Suppressor macrophage treated with lipopolysaccharide for 1 hour (primary cell): Measurements from ENCODE around the gene ADCY9.
"Not testable (repeated sequence)": the region's sequence is repeated elsewhere in the genome, so short reads cannot be mapped to it uniquely, and the experiment has no call there.

Source experiments
- DNase-seq, 3 donors: peaks; one replicate each; pipeline ENCODE4 v3.0.0-alpha.2; 2020 to 2022

The ADCY9 gene

DNA sequence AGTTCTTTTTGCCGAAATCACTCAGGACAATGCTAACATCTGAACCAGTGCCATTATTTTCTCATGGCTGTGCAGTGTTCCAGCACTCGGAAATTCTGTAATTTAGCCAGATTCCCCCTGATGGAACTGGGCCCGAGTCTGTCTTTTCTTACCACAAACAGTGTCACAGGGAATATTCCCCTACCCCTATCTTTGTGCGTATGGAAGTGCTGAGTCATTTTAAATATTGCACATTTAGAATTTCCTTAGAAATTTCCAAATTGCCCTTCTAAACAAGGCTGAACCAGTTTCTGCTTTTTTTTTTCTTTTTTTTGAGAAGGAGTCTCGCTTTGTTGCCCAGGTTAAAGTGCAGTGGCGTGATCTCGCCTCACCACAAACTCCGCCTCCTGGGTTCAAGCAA lies 147.7 kb downstream of the ADCY9 start:
- peak; percentile 87 to 98 (median 96) for DNase-seq

GRCh38 chr16:3966681-3967080 lies 149.6 kb downstream of the ADCY9 start:
- no peak for DNase-seq

DNA sequence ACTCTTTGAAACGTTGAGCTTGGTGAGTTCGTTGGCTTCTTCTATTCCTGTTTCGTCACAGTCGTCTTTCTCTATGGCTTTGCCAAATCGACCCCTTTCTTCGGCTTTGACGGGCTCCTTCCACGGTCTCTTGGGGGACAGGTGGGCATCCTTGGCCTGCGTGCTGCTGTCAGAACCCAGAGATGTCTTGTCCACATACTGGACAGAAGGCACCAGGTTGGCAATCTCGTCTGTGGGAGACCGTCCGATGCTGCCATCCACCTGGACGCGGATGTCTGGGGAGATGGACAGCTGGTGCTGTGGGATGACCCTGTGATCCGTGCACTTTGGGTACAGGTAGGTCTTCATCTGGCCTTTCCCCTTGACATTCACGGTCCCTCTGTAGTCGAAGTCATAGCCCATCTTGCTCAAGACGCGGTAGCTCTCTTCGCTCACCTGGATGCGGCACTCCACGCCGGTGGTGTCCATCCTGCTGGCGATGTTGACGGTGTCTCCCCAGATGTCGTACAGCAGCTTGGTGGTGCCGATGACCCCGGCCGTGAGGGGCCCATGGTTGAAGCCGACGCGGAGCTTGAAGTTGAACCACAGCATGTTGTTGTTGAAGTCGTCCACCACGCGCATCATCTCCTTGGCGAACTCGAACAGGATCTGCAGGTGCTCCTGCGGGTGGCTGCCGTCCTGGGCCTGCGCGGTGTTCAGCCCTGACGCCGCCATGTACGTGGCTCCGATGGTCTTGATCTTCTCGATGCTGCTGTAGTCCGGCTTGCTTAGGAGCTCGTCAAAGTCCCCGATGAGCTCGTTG lies 150.3 kb downstream of the ADCY9 start:
- DNase-seq = no peak

DNA sequence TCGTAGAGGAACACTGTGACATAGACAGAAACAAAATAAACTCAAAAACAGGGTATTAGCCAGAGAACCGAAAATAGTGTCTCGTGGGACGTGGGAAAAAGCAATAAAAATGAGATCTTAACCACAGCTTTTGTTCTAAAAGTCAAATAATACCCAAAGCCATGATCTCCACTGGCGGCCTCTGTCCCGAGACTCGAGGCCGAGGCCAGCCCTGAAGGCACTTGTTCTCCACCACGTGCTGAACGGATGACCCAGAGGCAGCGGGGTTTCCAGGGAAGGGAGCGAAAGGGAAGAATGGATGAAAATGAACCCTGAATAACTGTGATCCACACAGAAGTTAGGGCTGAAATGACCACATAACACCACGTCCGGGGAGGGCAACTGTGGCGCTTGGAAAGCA lies 150.9 kb downstream of the ADCY9 start:
- DNase-seq = no peak

DNA sequence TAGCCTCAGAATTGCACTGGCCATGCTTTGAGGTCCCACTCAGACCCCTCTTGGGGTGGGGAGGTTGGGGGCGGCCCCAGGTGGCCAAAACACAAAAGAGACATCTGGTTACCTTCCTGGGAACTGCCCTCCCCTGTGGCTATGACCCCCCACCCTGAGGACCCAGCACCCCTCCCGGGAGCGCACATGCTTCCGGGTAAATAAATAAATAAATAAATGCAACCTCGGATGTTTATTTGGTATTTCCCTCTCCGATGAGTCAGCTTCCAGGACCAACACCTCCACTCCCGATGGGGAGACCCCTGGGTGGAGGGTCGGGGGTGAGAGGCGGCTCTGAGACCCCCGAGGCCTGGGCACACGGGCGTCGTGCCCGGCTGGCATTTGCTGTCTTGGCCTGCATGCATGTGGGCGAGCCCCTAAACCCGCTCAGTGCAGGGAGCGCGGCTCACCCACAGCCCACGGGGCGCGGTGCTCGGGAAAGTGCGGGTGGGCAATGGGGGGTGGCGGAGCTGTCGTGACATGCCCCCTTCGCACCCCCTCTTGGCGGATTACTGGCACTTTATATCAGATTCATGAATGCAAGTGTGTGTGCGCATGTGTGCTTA lies 151.5 kb downstream of the ADCY9 start:
- no peak for DNase-seq

GRCh38 chr16:3963886-3964685 lies 152.2 kb downstream of the ADCY9 start:
- DNase-seq = no peak

DNA sequence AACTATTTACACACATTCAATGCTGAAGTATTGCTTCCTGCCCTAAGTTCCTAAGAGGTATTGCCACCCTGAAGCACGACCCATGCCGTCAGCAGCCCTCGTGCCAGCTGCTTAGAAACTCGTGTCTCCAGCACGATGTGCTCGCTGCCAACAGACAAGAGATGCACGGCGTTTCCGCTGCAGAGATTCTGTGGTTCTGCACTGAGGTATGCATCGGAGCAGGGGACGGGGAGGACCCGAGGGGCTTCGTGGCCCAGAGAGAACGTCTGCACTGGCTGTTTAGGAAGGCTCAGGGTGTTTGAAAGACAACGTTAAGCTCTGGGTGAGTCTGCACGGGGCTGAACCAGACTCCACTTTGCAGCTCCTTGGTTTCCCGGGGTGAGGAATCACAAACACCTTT lies 153.0 kb downstream of the ADCY9 start:
- peak in 2 of 3 donors; percentile 66 to 72 for DNase-seq

DNA sequence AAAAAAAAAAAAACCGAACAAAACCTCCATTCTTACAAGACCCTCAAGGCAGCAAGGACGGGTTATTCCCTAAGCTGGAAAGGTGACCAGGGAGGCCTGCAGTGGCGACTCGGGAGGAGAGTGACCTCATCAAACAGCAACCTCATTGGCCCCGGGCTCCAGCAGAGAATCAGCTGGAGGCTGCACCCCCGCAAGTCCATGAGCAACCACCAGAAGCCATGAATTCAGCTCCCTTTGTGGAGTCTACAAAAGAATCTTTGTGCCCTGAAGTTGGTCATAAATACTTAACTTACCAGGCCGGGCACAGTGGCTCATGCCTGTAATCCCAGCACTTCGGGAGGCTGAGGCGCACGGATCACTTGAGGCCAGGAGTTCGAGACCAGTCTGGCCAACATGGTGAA lies 154.8 kb downstream of the ADCY9 start:
- DNase-seq = peak; percentile 44 to 52 (median 51)

- DNase-seq = not testable (repeated sequence)
Measured at GRCh38 chr16:3959926-3960590, 156.2 kb downstream of the ADCY9 start.

DNA sequence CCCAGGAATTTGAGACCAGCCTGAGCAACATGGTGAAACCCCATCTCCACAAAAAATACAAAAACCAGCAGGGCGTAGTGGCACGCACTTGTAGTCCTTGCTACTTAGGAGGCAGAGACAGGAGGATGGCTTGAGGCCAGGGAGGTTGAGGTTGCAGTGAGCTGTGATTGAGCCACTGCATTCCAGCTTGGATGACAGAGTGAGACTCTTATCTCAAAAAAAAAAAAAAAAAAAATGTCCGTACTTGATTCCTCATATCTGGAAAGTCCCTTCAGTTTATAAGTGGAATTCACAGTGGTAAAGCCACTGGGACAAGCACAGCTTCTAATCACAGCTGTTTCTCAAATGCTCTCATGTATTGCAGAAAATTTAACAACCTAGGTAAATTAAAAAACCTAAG lies 157.1 kb downstream of the ADCY9 start:
- DNase-seq = peak; percentile 39 to 78 (median 59)

DNA sequence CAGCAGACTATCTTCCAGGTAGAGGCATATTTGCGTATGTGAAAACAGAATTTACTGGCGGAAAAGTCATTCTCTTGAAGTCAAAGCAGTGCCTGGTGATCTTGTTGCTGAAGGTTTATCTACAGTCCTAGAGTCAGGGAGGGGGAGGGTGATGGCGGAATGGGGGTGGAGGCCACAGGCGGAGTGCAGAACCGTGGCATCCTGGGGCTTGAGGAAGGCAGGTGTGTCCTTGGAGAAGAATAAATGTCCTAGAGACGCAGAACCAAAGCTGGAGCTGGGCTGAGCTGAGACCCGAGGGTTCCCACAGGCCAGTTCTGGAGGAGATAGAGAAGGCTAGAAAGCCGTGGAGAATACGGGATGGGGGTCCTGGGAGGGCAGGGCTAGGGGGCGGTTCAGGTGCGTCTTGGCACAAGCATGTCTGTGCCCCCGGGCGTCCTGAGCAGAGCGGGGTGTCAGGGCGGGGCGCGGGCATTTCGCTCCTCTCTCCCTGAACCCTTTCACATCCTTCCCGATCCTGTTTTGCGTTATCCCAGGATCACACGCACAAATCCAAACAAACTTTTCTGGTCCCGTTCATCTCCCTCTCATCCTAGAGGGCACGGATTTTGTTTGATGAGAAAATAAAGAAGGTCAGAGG lies 158.8 kb downstream of the ADCY9 start:
- DNase-seq = no peak

DNA sequence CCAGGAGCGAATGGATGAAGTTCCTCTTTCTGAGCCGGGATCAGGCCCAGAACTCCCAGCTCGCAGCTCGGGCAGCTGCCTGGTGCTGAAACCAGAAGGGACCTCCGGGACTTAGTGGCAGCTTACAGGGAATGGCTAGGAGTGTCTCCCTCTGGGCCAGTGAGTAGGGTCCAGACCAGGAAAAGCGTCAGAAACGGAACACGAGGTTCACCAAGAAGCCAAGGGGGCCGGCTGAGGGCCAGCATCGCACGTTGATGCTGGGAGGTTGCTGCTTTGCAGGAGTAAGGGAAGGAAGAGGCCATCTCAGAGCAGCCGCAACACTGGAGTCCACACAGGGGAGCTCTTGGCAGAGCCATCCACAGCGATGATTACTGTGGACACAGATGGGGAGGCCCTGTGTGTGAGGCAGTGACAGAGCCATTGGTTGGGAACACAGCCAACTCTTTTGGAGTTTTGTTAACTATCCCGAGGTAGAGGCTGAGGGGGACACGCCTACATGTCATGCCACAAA lies 161.8 kb downstream of the ADCY9 start:
- DNase-seq = peak in 1 of 3 donors; percentile 42

DNA sequence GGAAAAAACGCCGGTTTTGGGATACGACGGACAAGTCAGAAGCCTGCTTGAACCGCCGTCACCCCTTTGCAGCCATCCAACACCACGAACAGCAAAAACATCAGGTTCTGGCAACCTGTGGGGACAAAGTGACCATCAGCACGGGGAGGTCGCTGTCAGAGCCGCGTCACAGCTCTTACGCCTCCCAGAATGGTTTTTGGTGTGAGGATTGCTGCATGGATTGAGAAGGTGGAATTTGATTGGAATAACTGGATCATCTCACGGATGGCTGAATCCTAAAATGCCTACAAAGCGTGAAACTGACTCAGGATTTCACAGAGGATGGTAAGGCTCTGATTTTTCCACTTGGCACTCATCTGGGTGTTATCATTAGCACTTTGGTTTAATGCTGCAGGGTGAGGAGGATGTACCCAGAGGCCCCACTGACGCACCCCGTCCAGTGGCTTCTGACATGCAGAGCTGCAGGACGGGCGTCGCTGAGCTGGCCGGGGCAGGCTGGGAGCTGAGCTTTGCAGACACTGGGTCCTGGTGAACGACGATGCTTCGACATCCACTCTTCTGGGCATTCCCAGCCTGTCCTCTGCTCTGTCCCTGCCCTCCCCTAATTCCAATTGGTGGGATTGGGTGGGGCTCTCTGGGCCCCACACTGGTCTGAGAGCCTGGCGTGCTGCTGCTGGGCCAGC lies 162.4 kb downstream of the ADCY9 start:
- DNase-seq = no peak

GRCh38 chr16:3952737-3953131 lies 163.5 kb downstream of the ADCY9 start:
- no peak for DNase-seq

- no peak for DNase-seq
Measured at GRCh38 chr16:3951861-3952736, 164.1 kb downstream of the ADCY9 start.

DNA sequence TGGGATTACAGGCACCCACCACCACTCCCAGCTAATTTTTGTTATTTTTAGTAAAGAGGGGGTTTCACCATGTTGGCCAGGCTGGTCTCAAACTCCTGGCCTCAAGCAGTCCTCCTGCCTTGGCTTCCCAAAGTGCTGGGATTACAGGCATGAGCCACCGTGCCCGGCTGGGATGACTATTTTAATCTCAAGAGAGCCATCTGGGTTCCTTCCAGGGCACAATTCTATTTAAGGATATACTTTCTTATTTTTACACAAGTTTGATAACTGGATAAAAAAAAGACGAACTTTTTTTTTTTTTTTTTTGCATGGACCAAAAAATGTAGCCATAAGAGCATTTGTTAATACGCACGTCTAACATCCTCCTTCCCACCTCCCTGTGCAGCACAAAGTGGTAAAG lies 164.9 kb downstream of the ADCY9 start:
- DNase-seq = not testable (repeated sequence)

DNA sequence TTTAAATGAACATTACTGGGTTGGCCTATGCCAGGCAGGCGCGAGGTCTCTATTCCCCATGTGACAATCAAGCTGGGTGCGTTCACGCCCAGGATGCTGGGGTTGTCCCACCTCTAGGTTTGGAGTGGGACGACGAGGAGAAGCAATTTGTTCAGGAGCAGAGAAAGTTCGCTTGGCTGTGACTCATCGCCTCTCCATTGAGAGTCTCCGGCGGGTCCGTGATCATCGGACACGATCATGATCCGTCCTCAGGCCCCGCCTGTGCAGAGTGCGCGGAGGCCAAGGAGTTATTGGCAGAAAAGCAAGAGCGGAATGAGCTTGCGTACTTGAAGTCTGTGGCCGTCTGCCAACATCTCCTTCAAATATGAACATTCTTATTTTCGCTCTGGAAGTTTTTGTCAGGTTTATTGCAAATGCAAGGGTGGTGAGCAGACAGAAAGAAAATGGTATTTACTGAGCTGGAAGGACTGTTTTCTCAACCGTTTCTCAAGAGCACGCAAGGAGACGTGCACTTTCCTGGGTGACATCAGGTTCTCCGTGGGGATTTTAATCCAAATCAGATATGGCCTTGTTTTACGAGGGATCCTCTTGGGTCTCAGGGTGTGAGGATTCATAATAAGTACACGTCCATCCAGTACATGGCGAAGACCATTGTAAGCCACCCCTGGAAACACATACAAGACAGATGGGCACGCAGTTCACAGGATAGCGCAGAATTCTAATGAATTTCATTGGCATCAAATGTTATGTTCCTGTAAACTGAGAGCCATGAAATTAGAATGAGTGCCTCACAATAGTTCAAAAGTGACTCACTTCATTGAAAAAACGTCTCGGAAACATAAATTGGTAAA lies 165.7 kb downstream of the ADCY9 start:
- DNase-seq = no peak

GRCh38 chr16:3949946-3950342 lies 166.3 kb downstream of the ADCY9 start:
- no peak for DNase-seq

DNA sequence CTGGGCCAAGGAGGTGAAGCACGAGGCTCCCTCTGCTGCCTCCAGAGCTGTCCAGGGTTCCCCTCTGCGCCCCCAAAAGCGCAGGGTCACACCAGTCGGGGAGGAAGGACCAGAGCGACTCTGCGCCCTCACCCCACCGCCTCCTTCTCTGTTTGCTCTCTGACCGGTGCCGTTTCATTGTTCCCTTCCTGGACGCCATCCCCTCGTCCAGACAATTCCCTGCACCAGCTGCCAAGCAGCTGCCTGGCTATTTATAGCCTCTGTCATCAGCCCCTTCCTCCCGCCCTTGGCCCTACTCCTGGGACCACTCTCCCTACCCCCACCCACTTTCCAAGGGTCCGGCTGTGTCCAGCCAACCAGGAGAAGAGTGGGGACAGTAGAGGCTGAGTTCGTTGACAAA lies 167.0 kb downstream of the ADCY9 start:
- DNase-seq = no peak
